RWPE2 (cell line): ENCODE data around the gene TDRD3.

Experiments used
- ATAC-seq: fragments of 200-7000 bp; cut with Tn5 transposase; 3 replicates; pipeline ENCODE4 v1.9.1; 2021; ENCODE audit warnings: low read depth
- DNase-seq: peaks from one replicate; pipeline ENCODE4 v3.0.0-alpha.2; 2020; ENCODE audit warnings: low spot score
- H3K27ac ChIP-seq: fragments of 450-650 bp; 2 replicates; pipeline ENCODE4 v1.5.1; 2017; ENCODE audit warnings: mild to moderate bottlenecking; ENCODE audit not compliant: poor library complexity, severe bottlenecking
- H3K27me3 ChIP-seq: fragments of 250-450 bp; sonication (Bioruptor Pico); 2 replicates; pipeline ENCODE4 v1.5.1; 2021; ENCODE audit warnings: mild to moderate bottlenecking, moderate library complexity; ENCODE audit not compliant: insufficient read depth, poor library complexity, severe bottlenecking
- H3K36me3 ChIP-seq: fragments of 250-450 bp; sonication (Bioruptor Pico); 2 replicates; pipeline ENCODE4 v1.5.1; 2020; ENCODE audit warnings: low read depth, mild to moderate bottlenecking, moderate library complexity
- H3K4me1 ChIP-seq: fragments of 250-450 bp; sonication (Bioruptor Pico); 2 replicates; pipeline ENCODE4 v1.5.1; 2021; ENCODE audit warnings: mild to moderate bottlenecking, moderate library complexity; ENCODE audit not compliant: insufficient read depth, poor library complexity, severe bottlenecking
- H3K4me3 ChIP-seq: fragments of 250-450 bp; sonication (Bioruptor Pico); 2 replicates; pipeline ENCODE4 v1.5.1; 2021; ENCODE audit warnings: mild to moderate bottlenecking, moderate library complexity; ENCODE audit not compliant: severe bottlenecking
- H3K9me3 ChIP-seq: fragments of 250-450 bp; sonication (Bioruptor Pico); 2 replicates; pipeline ENCODE4 v1.5.1; 2021; ENCODE audit warnings: mild to moderate bottlenecking, moderate library complexity; ENCODE audit not compliant: severe bottlenecking
- TF ChIP-seq, protein P1 (sequence below): fragments of 450-650 bp; IDR thresholded peaks from one replicate; pipeline ENCODE4 v1.5.1; 2017; ENCODE audit warnings: mild to moderate bottlenecking, moderate library complexity; ENCODE audit not compliant: poor library complexity, severe bottlenecking

Gene TDRD3

DNA sequence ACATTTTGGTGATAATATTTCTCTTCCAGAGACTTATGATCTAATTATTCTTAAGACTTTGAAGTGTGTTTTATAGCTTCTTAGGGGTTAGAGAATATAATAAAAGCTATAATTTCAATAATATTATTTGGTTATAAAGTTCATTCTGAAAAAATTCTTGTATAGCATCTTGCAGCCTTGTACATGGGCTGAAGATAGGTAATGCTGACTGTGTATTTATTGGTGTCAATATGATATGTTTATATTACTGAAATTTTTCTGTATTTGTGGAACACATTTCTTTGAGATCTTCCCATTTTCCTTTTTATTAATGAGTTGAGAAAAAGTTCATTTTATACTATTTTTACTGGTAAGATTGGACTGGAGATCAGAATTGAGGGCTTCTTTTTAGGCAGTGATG, 87.8 kb downstream of the TDRD3 start:
- DNase-seq (no peak), ATAC-seq (no peak)
- TF ChIP-seq, protein P1, sequence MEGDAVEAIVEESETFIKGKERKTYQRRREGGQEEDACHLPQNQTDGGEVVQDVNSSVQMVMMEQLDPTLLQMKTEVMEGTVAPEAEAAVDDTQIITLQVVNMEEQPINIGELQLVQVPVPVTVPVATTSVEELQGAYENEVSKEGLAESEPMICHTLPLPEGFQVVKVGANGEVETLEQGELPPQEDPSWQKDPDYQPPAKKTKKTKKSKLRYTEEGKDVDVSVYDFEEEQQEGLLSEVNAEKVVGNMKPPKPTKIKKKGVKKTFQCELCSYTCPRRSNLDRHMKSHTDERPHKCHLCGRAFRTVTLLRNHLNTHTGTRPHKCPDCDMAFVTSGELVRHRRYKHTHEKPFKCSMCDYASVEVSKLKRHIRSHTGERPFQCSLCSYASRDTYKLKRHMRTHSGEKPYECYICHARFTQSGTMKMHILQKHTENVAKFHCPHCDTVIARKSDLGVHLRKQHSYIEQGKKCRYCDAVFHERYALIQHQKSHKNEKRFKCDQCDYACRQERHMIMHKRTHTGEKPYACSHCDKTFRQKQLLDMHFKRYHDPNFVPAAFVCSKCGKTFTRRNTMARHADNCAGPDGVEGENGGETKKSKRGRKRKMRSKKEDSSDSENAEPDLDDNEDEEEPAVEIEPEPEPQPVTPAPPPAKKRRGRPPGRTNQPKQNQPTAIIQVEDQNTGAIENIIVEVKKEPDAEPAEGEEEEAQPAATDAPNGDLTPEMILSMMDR = no peak
- H3K4me3 ChIP-seq = no peak overlapping the region
- H3K4me1 ChIP-seq = no peaks in the 10 kb centered on the region
- H3K36me3 ChIP-seq = peaks cover 4% of the 10 kb centered on the region; the same call in 1 of the 2 replicates
- no peak overlapping the region for H3K27ac ChIP-seq
- H3K9me3 ChIP-seq = no peaks in the 10 kb centered on the region
- H3K27me3 ChIP-seq = no peaks in the 10 kb centered on the region

DNA sequence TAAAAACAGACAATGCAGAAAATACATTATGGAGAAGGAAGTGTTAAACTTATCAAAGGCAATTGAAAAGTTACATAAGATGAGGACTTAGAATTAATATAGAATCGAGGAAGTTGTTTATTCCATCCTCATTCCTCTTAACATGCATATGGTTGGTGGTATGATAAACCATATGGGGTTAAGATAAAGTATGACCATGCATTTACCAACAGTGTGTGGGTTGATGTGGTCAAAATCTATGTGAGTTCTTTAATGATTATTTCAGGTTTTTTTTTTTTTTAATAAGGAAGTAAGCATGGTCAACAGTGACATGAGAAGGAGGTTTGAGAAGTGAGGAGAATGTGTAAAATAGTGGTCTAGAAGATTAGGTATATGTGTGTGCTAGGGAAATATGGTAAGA, 94.5 kb downstream of the TDRD3 start:
- ATAC-seq (no peak), DNase-seq (no peak)
- H3K27me3 ChIP-seq = no peaks in the 10 kb centered on the region
- H3K36me3 ChIP-seq = peaks cover 8% of the 10 kb centered on the region; the same call in 1 of the 2 replicates
- H3K9me3 ChIP-seq = no peaks in the 10 kb centered on the region
- no peak overlapping the region for H3K27ac ChIP-seq
- no peak overlapping the region for H3K4me3 ChIP-seq
- no peaks in the 10 kb centered on the region for H3K4me1 ChIP-seq
- TF ChIP-seq, protein P1 = no peak

DNA sequence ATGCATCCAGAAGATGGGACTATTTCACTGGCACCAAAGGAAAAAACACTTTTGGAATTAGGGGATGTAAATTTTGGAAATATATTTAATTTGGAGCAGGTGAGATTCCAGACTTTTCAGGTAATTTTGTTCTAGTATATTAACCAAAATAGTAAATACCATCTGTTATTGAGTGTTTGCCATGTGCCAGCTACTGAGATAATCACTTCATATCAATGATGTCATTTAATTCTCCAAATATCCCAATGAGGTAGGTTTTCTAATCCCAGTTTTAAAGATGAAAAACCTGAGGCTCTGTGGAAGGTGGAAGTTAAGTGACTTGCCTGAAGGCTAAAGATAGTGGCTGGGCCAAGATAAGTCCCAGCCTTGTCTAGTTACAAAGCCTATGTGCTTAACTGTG, 95.2 kb downstream of the TDRD3 start:
- Histone ChIP-seq H3K4me3 (no peak overlapping the region), H3K36me3 (peaks cover 8% of the 10 kb centered on the region; the same call in 1 of the 2 replicates), H3K27me3 (no peaks in the 10 kb centered on the region), H3K4me1 (no peaks in the 10 kb centered on the region), H3K27ac (no peak overlapping the region), H3K9me3 (no peaks in the 10 kb centered on the region)
- TF ChIP-seq, protein P1 = no peak
- DNase-seq (no peak), ATAC-seq (no peak)

DNA sequence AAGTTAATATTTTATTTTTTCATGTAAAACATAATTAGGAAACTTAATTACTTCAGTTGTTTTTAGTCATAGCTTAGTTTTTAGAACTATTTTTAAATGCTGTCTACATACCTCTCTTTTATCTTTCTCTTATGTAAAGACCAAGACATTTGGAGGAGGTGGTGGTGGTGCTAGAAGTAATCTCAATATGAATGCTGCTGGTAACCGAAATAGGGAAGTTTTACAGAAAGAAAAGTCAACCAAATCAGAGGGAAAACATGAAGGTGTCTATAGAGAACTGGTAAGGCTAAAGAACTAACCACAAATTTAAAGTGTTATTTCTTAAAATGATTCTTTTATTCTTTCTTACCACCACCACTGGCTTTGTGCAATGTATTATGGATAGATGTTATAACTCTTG, 97.3 kb downstream of the TDRD3 start:
- no peak overlapping the region for H3K27ac ChIP-seq
- TF ChIP-seq, protein P1 = no peak
- ATAC-seq = no peak
- no peaks in the 10 kb centered on the region for H3K9me3 ChIP-seq
- H3K36me3 ChIP-seq = peaks cover 8% of the 10 kb centered on the region; the same call in 1 of the 2 replicates
- DNase-seq = no peak
- no peaks in the 10 kb centered on the region for H3K4me1 ChIP-seq
- H3K27me3 ChIP-seq = no peaks in the 10 kb centered on the region
- H3K4me3 ChIP-seq = no peak overlapping the region

DNA sequence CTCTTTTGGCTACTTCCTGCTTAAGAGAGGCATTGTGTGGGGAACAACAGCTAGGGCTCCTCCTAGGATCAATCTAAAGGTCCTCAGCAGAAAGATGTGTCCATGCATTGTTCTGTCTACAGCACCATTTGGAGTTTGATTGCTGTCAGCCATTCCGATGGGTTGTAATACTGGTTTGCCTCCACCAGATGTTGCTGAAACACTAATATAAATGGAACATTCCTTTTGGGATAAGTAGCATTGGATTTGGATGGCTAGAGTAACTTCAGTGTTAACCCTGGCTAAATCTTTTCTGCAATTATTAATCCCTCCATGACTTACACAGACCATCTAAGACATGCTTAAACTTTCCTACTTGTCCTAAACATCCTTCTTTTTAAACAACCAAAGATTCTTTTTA, 104.2 kb downstream of the TDRD3 start:
- H3K9me3 ChIP-seq = no peaks in the 10 kb centered on the region
- DNase-seq = no peak

More for the DNA sequence above, 104.2 kb downstream of the TDRD3 start:
- Histone ChIP-seq H3K4me1 (no peaks in the 10 kb centered on the region), H3K27ac (no peak overlapping the region), H3K36me3 (no peaks in the 10 kb centered on the region), H3K4me3 (no peak overlapping the region), H3K27me3 (no peaks in the 10 kb centered on the region)
- no peak for ATAC-seq
- TF ChIP-seq, protein P1 = no peak
